Heart right ventricle (tissue), 16 donors: Measurements from ENCODE around the gene AGAP1. TPM values are rescaled to one million over a fixed set of nuclear protein-coding genes. Genes with fewer than 3 reads are reported as not detected.

Source experiments
- ATAC-seq, 8 donors: fragments of 200-7000 bp; cut with Tn5 transposase; one replicate each; pipeline ENCODE4 v1.9.1; 2020; ENCODE audit warnings: mild to moderate bottlenecking in 8 of 8, moderate library complexity in 8 of 8, moderate number of reproducible peaks in 1 of 8
- DNase-seq, 2 donors: peaks; one replicate each; pipeline ENCODE4 v3.0.0-alpha.2; 2020
- H3K27ac ChIP-seq, 10 donors: fragments of 200-600 bp; sonication (generic) in 2 of 10; one replicate each; pipeline versions ENCODE4 v1.5.0 to v1.8.0; 2020 to 2022; ENCODE audit warnings: mild to moderate bottlenecking in 3 of 10
- H3K27me3 ChIP-seq, 7 donors: fragments of 200-600 bp; one replicate each; pipeline ENCODE4 v1.8.0; 2021 to 2022; ENCODE audit warnings: mild to moderate bottlenecking in 2 of 7
- H3K36me3 ChIP-seq, 9 donors: fragments of 200-600 bp; sonication (generic) in 1 of 9; one replicate each; pipeline versions ENCODE4 v1.5.0 to v1.8.0; 2020 to 2022; ENCODE audit warnings: mild to moderate bottlenecking in 2 of 9
- H3K4me1 ChIP-seq, 9 donors: fragments of 200-600 bp; sonication (generic) in 1 of 9; one replicate each; pipeline versions ENCODE4 v1.5.0 to v1.8.0; 2020 to 2022; ENCODE audit warnings: mild to moderate bottlenecking in 4 of 9
- H3K4me3 ChIP-seq, 10 donors: fragments of 200-600 bp; sonication (generic) in 2 of 10; one replicate each; pipeline versions ENCODE4 v1.5.0 to v1.8.0; 2020 to 2022; ENCODE audit warnings: mild to moderate bottlenecking in 7 of 10, moderate library complexity in 2 of 10
- H3K9me3 ChIP-seq, 11 donors: fragments of 200-600 bp in 10 of 11; sonication (generic) in 2 of 11; one replicate each; pipeline versions ENCODE4 v1.5.0 to v1.8.0; 2013 to 2022; ENCODE audit warnings: mild to moderate bottlenecking in 2 of 11, control low read depth in 1 of 11, moderate library complexity in 1 of 11
- CTCF ChIP-seq, 9 donors: fragments of 200-600 bp; sonication (generic) in 2 of 9; IDR thresholded peaks; one replicate each; pipeline versions ENCODE4 v1.5.0 to v1.8.0; 2021 to 2022; ENCODE audit warnings: antibody characterized with exemption in 9 of 9, mild to moderate bottlenecking in 5 of 9, moderate library complexity in 1 of 9
- WGBS, 2 donors: extraction: QIAGEN DNeasy Blood & Tissue Kit; methylation state at CpG; one replicate each; pipeline ENCODE4 v1.1.7; 2013; ENCODE audit warnings: inconsistent platforms in 1 of 2; 5-methylcytosine and 5-hydroxymethylcytosine counted together
- intact Hi-C, 10 donors: fragments of 100-400 bp; cut with DNase I; formaldehyde crosslinking; loops; one replicate each; pipeline versions ENCODE4 v1.11.1 to v1.14.2; 2022
- polyA plus RNA-seq, 2 donors: library from polyadenylated mRNA; stranded (reverse); fragments of 200-250 nt; gene quantifications; one replicate each; pipeline ENCODE4 v1.2.3, GENCODE V29; 2013
- total RNA-seq, 10 donors: library from RNA; stranded (reverse); fragmentation: NEBNext Ultra II Directional in 3 of 10; extraction: Animal tissue kit (Norgen Biotek cat#: 25700) in 3 of 10; gene quantifications; one replicate each; pipeline versions ENCODE4 v1.2.1 to v1.2.4, GENCODE V29; 2021 to 2023
- donor health status: Arrhythmogenic right ventricular cardiomyopathy.
- donor health status: ischemic (EF 13 %, LVEDD 7.1; RV severe dilation, severe dysfunction).
- donor health status: healthy with polysubstance abuse.
- donor health status: DM: no; HTN: yes; CAD: no.
- donor health status: DM: no; HTN: no; CAD: no.
- donor health status: ischemic (EF 25% LVEDD 6.9; RV normal size, moderate dysfunction).
- donor health status: ischemic (EF 25% LVEDD 5.7; RV mildly dilated, moderate dysfunction).
- donor health status: healthy.
- donor health status: DM: yes; HTN: yes; CAD: no.
- donor health status: Ischemic cardiomyopathy.
- donor health status: ischemic (EF 35%, LVEDD 5.7; RV mildly dilated, moderate dysfunction).
- donor health status: nonischemic (EF 11% LVEDD 7.7; RV severe dilation, severe dysfunction).
- donor health status: DM: yes; HTN: yes; CAD: no.
- donor health status: PGD.
- donor health status: ischemic (EF 29% LVEDD 5.4; RV normal size, mild dysfunction).
- donor health status: nonischemic (EF 23%, LVEDD 6.1; RV moderate dilation, normal function).

The AGAP1 gene
- total and polyA plus RNA-seq, 12 donors, result 3.5 to 29.2 (median 19.4) TPM

GRCh38 chr2:235931676-235932075 lies 437.8 kb downstream of the AGAP1 start:
- 94 to 95% methylated on average over 15 of the region's 15 CpGs for WGBS, 2 donors

GRCh38 chr2:235934059-235934773 lies 440.4 kb downstream of the AGAP1 start:
- intact Hi-C loops, result no loop called here
- no peak for ATAC-seq
- Histone ChIP-seq H3K9me3 (peaks cover 0 to 11% (median 6%) of the 10 kb centered on the region in 11 donors), H3K27me3 (no peaks in the 10 kb centered on the region), H3K4me1 (peaks cover 0 to 6% (median 0%) of the 10 kb centered on the region in 9 donors), H3K4me3 (no peak overlapping the region), H3K36me3 (peaks cover 0 to 49% (median 7%) of the 10 kb centered on the region in 9 donors), H3K27ac (no peak overlapping the region)
- 93 to 94% methylated on average over 15 of the region's 15 CpGs for WGBS, 2 donors
- no peak for TF ChIP-seq CTCF (IDR thresholded peaks at IDR 0.05)
- DNase-seq, result no peak

More at GRCh38 chr2:235931676-235932075, 437.8 kb downstream of the AGAP1 start:
- DNase-seq (no peak), ATAC-seq (no peak)
- H3K9me3 ChIP-seq, result peaks cover 0 to 11% (median 6%) of the 10 kb centered on the region in 11 donors
- intact Hi-C loops, result no loop called here
- H3K27me3 ChIP-seq, result no peaks in the 10 kb centered on the region
- H3K4me3 ChIP-seq, result no peak overlapping the region
- no peak for TF ChIP-seq CTCF (IDR thresholded peaks at IDR 0.05)
- peaks cover 0 to 1% (median 0%) of the 10 kb centered on the region in 9 donors for H3K4me1 ChIP-seq
- H3K36me3 ChIP-seq, result peaks cover 0 to 54% (median 7%) of the 10 kb centered on the region in 9 donors
- no peak overlapping the region for H3K27ac ChIP-seq

GRCh38 chr2:235934774-235935484 lies 441.1 kb downstream of the AGAP1 start:
- no peaks in the 10 kb centered on the region for H3K27me3 ChIP-seq
- no peak for DNase-seq
- no peak overlapping the region for H3K27ac ChIP-seq
- peaks cover 0 to 6% (median 0%) of the 10 kb centered on the region in 9 donors for H3K4me1 ChIP-seq
- TF ChIP-seq CTCF (IDR thresholded peaks at IDR 0.05), result no peak
- H3K4me3 ChIP-seq, result no peak overlapping the region
- peaks cover 0 to 11% (median 6%) of the 10 kb centered on the region in 11 donors for H3K9me3 ChIP-seq
- 92 to 96% methylated on average over 16 of the region's 16 CpGs for WGBS, 2 donors
- intact Hi-C loops, result no loop called here
- peaks cover 0 to 47% (median 7%) of the 10 kb centered on the region in 9 donors for H3K36me3 ChIP-seq
- ATAC-seq, result no peak

- intact Hi-C loops, result no loop called here
- no peaks in the 10 kb centered on the region for H3K27me3 ChIP-seq
- H3K27ac ChIP-seq, result no peak overlapping the region
- H3K4me3 ChIP-seq, result no peak overlapping the region
- DNase-seq (no peak), ATAC-seq (no peak)
- H3K4me1 ChIP-seq, result peaks cover 0 to 6% (median 0%) of the 10 kb centered on the region in 9 donors
- 94 to 98% methylated on average over 13 of the region's 13 CpGs for WGBS, 2 donors
- peaks cover 0 to 40% (median 4%) of the 10 kb centered on the region in 9 donors for H3K36me3 ChIP-seq
- H3K9me3 ChIP-seq, result peaks cover 0 to 11% (median 6%) of the 10 kb centered on the region in 11 donors
- TF ChIP-seq CTCF (IDR thresholded peaks at IDR 0.05), result no peak
These were observed 441.9 kb downstream of the AGAP1 start for GRCh38 chr2:235935773-235936172.
